Cardiac ventricle fibroblast (primary cell): ENCODE data around the gene ZDHHC23. TPM values are rescaled to one million over a fixed set of nuclear protein-coding genes. Genes with fewer than 3 reads are reported as not detected.

Source experiments
- total RNA-seq: library from RNA; depleted of rRNA; stranded (reverse); fragments of >200 nt; gene quantifications from 2 replicates; pipeline ENCODE4 v1.2.3, GENCODE V29; 2015

Gene ZDHHC23, protein sequence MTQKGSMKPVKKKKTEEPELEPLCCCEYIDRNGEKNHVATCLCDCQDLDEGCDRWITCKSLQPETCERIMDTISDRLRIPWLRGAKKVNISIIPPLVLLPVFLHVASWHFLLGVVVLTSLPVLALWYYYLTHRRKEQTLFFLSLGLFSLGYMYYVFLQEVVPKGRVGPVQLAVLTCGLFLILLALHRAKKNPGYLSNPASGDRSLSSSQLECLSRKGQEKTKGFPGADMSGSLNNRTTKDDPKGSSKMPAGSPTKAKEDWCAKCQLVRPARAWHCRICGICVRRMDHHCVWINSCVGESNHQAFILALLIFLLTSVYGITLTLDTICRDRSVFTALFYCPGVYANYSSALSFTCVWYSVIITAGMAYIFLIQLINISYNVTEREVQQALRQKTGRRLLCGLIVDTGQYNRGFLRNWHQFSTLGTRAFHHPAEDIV
- 0.56 and 1.1 TPM in 2 replicates for total RNA-seq

DNA sequence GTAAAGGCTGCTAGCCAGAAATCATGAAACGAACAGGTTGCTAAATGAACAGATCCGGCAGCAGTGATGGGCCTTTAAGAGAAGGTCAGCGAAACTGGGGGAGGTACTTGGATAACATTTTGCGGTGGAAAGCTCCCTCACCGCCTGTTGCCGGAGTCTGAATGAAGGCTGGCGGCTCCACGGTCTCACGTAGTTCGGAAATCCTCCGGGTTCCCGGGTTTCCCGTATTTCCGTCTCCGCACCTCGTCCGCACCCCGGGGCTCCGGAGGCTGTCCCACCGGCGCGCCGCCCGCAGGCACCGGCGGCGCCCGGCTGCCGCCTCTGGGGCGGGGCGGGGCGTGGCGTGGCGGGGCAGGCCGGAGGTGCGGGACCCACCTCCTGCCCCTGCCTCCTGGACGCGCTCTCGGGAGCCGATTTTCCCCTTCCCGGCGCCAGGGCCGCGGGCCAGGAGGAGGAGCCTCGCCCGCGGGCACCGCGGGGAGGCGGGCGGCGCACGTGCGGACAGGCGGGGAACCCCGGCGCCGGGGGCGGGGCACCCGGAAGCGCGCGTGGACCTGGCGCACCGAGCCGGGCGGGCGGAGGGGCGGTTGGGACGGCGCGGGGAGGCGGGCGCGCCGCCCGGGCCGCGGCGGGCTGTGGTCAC, at the start of gene ZDHHC23:
Gene ZDHHC23 (plus strand): TSS at position 642 of the 643 bp plus-strand sequence. CDS start 790 bp downstream, outside the sequence.

Other genes with a start within 250 kb of the ZDHHC23 start
- gene NAA50, start 201.8 kb upstream of the ZDHHC23 start, total RNA-seq: 54.5 and 126 TPM in 2 replicates
- gene ATP6V1A, start 201.0 kb upstream of the ZDHHC23 start, total RNA-seq: 34.2 and 36.9 TPM in 2 replicates
- 1.6 and 1.8 TPM in 2 replicates for gene GRAMD1C, start 109.2 kb upstream of the ZDHHC23 start, total RNA-seq
- 1.4 and 1.5 TPM in 2 replicates for gene CCDC191, start 108.5 kb downstream of the ZDHHC23 start, total RNA-seq
- gene QTRT2, start 108.7 kb downstream of the ZDHHC23 start, total RNA-seq: 7.1 and 13.5 TPM in 2 replicates
- not detected in 2 replicates for gene DRD3, start 231.0 kb downstream of the ZDHHC23 start, total RNA-seq